Activated B cell treated with CpG ODN at 0.5 μM for 24 hours (primary cell): ENCODE results near the gene TAC4. TPM values are rescaled to one million over a fixed set of nuclear protein-coding genes. Genes with fewer than 3 reads are reported as not detected.
A peak's percentile ranks its signal among the peaks of the same experiment; 100 is the strongest.

Source experiments
- ATAC-seq: fragments of 200-7000 bp; cut with Tn5 transposase; one replicate; pipeline ENCODE4 v1.10.0; 2021; ENCODE audit warnings: low read depth, mild to moderate bottlenecking, moderate library complexity
- CTCF ChIA-PET: fragments of 350-600 bp; sonication (Branson Sonifier 250); formaldehyde crosslinking; loops from one replicate; lab custom pipeline; 2021; ENCODE audit warnings: antibody characterized with exemption; lab: Charles Lee
- POLR2A ChIA-PET: fragments of 350-600 bp; sonication (Branson Sonifier 250); formaldehyde crosslinking; loops from one replicate; lab custom pipeline; 2021; ENCODE audit warnings: antibody characterized with exemption; lab: Charles Lee
- DNase-seq: peaks from one replicate; pipeline ENCODE4 v3.0.0; 2022
- H3K27ac Mint-ChIP-seq: one replicate; pipeline ENCODE4 v1.8.0; 2020; ENCODE audit warnings: mixed read lengths
- H3K27me3 Mint-ChIP-seq: one replicate; pipeline ENCODE4 v1.8.0; 2021; ENCODE audit warnings: mixed read lengths
- H3K36me3 Mint-ChIP-seq: one replicate; pipeline ENCODE4 v1.8.0; 2021; ENCODE audit warnings: low read depth, mixed read lengths
- H3K4me1 Mint-ChIP-seq: one replicate; pipeline ENCODE4 v1.8.0; 2021; ENCODE audit warnings: mixed read lengths
- H3K4me3 Mint-ChIP-seq: one replicate; pipeline ENCODE4 v1.8.0; 2020; ENCODE audit warnings: mild to moderate bottlenecking, mixed read lengths
- H3K9me3 Mint-ChIP-seq: one replicate; pipeline ENCODE4 v1.8.0; 2020; ENCODE audit warnings: mixed read lengths
- intact Hi-C: fragments of 100-400 bp; cut with micrococcal nuclease; formaldehyde crosslinking; loops from one replicate; pipeline ENCODE4 v1.15.1; 2024
- total RNA-seq: library from RNA; stranded (reverse); gene quantifications from 2 replicates; pipeline ENCODE4 v1.2.3, GENCODE V29; 2022
- TF ChIP-seq, protein P1 (sequence below): fragments of 200-600 bp; IDR thresholded peaks from one replicate; pipeline ENCODE4 v1.8.0; 2022; ENCODE audit warnings: antibody characterized with exemption, mild to moderate bottlenecking

TAC4 gene
- total RNA-seq, 1 donor from 2014 or later: not detected

DNA sequence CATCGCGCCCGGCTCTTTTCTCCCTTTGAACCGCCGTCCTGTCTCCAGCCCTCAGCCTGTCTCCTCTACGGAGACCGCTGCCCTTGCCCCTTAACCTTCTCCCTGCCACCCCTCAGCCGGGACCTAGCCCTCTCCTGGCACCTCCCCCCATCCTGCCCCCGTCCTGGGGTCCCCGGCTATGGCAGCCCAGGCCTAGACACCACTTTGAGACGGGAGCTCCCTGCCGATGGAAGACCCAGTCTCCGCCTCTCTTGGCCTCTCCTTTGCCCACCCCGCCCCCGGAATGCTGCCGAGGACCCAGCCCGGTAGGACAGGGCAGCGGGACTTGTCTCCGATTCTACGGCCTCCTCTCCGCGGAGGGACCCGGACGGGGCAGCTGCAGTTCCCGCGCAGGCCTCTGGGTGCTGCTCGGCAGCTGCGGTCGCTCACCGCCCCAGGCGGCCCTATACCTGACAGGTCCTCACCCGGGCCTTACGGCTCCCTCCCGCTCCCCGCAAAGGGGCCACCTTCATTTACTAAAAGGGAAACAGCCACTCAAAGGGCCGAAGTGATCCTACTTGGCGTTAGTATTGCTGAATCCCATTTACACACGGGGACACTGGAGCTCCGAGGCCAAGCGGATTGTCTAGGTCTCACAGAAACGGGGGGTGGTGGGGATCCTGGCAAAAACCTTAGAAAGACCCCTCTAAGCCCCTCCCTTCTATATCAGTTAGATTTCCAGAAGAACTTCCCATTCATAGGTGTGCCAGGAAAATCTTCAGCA lies 32.6 kb upstream of the TAC4 start:
- H3K4me3 Mint-ChIP-seq: peak overlapping the region; percentile 28
- intact Hi-C loops: loop anchor here (1.0 to 5.0 kb wide), 2 partner anchors 116 to 207 kb away; no protein-coding TSS in a partner anchor
- H3K36me3 Mint-ChIP-seq: no peaks in the 10 kb centered on the region
- DNase-seq: peak; percentile 65
- peak; percentile 98 for ATAC-seq
- H3K27ac Mint-ChIP-seq: no peak overlapping the region
- peaks cover 48% of the 10 kb centered on the region for H3K27me3 Mint-ChIP-seq
- no peaks in the 10 kb centered on the region for H3K9me3 Mint-ChIP-seq
- ChIA-PET CTCF (interaction anchor here (0.6 to 2.4 kb wide), 5 partner anchors 8 to 117 kb away, joined by 3 to 25 read pairs (median 4); partner anchors contain the start of gene DLX3), POLR2A (no interaction called here)
- TF ChIP-seq, protein P1, sequence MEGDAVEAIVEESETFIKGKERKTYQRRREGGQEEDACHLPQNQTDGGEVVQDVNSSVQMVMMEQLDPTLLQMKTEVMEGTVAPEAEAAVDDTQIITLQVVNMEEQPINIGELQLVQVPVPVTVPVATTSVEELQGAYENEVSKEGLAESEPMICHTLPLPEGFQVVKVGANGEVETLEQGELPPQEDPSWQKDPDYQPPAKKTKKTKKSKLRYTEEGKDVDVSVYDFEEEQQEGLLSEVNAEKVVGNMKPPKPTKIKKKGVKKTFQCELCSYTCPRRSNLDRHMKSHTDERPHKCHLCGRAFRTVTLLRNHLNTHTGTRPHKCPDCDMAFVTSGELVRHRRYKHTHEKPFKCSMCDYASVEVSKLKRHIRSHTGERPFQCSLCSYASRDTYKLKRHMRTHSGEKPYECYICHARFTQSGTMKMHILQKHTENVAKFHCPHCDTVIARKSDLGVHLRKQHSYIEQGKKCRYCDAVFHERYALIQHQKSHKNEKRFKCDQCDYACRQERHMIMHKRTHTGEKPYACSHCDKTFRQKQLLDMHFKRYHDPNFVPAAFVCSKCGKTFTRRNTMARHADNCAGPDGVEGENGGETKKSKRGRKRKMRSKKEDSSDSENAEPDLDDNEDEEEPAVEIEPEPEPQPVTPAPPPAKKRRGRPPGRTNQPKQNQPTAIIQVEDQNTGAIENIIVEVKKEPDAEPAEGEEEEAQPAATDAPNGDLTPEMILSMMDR: peak; percentile 69
- H3K4me1 Mint-ChIP-seq: peaks cover 6% of the 10 kb centered on the region

DNA sequence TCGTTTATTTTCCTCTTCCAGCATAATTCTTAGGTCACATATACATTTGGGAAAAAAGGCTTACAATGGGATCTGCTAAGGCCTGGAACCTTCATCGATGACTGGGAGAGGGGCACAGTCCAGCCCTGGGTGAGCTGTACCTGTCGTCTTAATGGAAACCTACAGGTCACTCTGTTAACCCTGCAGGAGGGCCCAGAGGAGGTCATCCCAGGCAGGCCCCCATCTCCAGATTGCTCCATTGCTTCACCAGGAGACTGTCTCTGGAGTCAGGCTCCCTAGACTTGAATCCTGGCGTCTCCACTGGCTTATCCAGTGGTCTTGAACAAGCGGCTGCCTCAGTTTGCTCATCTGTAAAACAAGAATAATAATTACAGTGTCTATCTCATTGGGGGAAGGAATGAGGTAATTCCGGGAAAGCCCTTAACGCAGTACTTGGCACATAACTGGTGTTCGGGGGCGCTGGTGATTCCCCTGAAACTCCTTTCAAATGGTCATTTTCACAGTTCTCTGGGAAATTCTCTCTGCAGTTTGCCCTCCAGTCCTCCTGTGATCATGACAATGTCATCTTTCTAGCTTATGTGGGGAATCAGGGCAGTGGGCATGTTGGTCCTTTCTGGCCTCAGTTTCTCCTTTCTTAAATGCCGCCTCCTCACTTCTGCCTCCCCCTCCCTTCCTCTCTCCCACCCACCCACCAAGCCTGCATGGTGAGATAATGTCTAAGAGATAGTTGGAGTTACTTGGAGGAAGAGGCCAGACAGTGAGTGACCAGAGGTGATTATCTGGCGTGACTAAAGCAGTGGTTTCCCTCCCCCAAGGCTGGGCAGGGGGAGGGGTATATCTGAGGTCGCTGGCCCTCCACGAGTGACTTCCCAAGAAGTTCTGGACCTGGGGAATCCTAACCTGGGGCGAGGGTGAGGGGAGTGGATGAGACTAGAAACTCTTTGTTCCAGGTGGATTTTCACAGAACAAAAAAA lies 31.3 kb upstream of the TAC4 start:
- Mint-ChIP-seq H3K36me3 (no peaks in the 10 kb centered on the region), H3K27me3 (peaks cover 54% of the 10 kb centered on the region), H3K9me3 (no peaks in the 10 kb centered on the region), H3K4me1 (peaks cover 6% of the 10 kb centered on the region), H3K4me3 (no peak overlapping the region), H3K27ac (no peak overlapping the region)
- TF ChIP-seq, protein P1: no peak
- DNase-seq: no peak
- CTCF ChIA-PET: interaction anchor here (1.7 to 2.4 kb wide), 2 partner anchors 116 to 118 kb away, joined by 5 to 25 read pairs; partner anchors contain the start of gene DLX3
- ATAC-seq: no peak
- intact Hi-C loops: no loop called here
- POLR2A ChIA-PET: interaction anchor here (0.7 kb wide), 1 partner anchor 106 kb away, joined by 5 read pairs; no protein-coding TSS in a partner anchor

DNA sequence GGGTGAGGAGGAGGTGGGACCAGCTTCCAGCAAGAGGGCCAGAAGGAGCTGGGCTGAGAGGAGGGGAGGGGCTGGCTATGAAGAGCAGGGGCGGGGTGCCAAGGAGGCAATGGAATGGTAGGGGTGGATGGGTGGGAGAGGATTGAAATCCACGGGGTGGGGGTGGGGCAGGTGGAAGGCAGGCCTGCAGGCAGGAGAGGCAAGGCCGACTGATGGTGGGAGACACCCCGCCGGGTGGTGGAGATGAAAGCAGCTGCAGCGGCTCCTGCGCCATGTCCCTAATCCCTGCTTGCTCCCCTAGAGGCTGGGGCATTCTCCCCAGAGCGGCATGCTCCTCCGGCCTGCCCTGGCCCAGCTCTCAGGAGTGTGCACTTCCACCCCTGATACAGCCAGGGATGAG lies 27.8 kb upstream of the TAC4 start:
- H3K9me3 Mint-ChIP-seq: no peaks in the 10 kb centered on the region
- peaks cover 41% of the 10 kb centered on the region for H3K27me3 Mint-ChIP-seq
- intact Hi-C loops: no loop called here
- H3K4me1 Mint-ChIP-seq: peaks cover 5% of the 10 kb centered on the region
- ChIA-PET POLR2A (no interaction called here), CTCF (interaction anchor here (1.6 to 2.6 kb wide), 2 partner anchors 121 to 122 kb away, joined by 5 to 10 read pairs; no protein-coding TSS in a partner anchor)
- no peak overlapping the region for H3K4me3 Mint-ChIP-seq
- ATAC-seq (no peak), DNase-seq (no peak)
- TF ChIP-seq, protein P1: no peak
- H3K36me3 Mint-ChIP-seq: no peaks in the 10 kb centered on the region
- no peak overlapping the region for H3K27ac Mint-ChIP-seq

DNA sequence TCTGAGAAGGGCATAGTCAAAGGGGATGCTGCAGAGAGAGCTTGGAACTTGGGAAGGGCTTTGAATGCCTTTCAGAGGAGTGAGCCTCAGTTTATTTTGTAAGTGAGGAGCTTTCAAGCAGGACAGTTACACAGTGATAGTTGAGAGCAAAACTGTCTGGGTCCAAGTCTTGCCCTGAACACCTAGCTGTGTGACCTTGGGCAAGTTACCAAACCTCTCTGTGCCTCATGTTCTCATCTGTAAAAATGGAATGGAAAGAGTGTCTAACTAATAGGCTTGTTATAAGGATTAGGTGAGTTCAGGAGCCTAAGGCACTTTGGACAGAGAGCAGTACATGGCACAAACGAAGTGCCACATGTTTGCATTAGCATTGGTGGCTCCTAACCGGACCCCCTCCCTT lies 27.0 kb upstream of the TAC4 start:
- CTCF ChIA-PET: interaction anchor here (1.6 kb wide), 1 partner anchor 122 kb away, joined by 5 read pairs; no protein-coding TSS in a partner anchor
- TF ChIP-seq, protein P1: no peak
- H3K4me3 Mint-ChIP-seq: no peak overlapping the region

More for the DNA sequence above, 27.0 kb upstream of the TAC4 start:
- Mint-ChIP-seq H3K27ac (no peak overlapping the region), H3K36me3 (no peaks in the 10 kb centered on the region), H3K4me1 (no peaks in the 10 kb centered on the region), H3K27me3 (peaks cover 38% of the 10 kb centered on the region), H3K9me3 (no peaks in the 10 kb centered on the region)
- POLR2A ChIA-PET: interaction anchor here (0.6 kb wide), 1 partner anchor 63 kb away, joined by 3 read pairs; no protein-coding TSS in a partner anchor
- intact Hi-C loops: no loop called here
- no peak for ATAC-seq
- no peak for DNase-seq
